SK-N-SH treated with all-trans-retinoic acid at 6 μM for 48 hours (cell line): ENCODE data around the gene GPR183.

Source experiments
- ATAC-seq: fragments of 200-7000 bp; cut with Tn5 transposase; 3 replicates; pipeline ENCODE4 v1.9.1; 2020; ENCODE audit warnings: mild to moderate bottlenecking, moderate library complexity
- ARNTL ChIP-seq: fragments of 450-650 bp; formaldehyde crosslinking; IDR thresholded peaks from 2 replicates; pipeline ENCODE4 v1.5.0; 2020; ENCODE audit warnings: low read depth, mild to moderate bottlenecking, moderate library complexity, borderline replicate concordance
- BACH2 ChIP-seq: fragments of 250-450 bp; sonication (Bioruptor Pico); IDR thresholded peaks from 2 replicates; pipeline ENCODE4 v1.9.0; 2021; ENCODE audit warnings: mild to moderate bottlenecking, borderline replicate concordance
- CSDC2 ChIP-seq: fragments of 250-450 bp; sonication (Bioruptor Pico); IDR thresholded peaks from 2 replicates; pipeline ENCODE4 v1.5.0; 2020; ENCODE audit warnings: mild to moderate bottlenecking, moderate library complexity
- CSRNP3 ChIP-seq: fragments of 250-450 bp; sonication (Bioruptor Pico); IDR thresholded peaks from 2 replicates; pipeline ENCODE4 v1.5.1; 2021; ENCODE audit warnings: mild to moderate bottlenecking, moderate library complexity
- GLIS3 ChIP-seq: fragments of 250-450 bp; sonication (Bioruptor Pico); IDR thresholded peaks from 2 replicates; pipeline ENCODE4 v1.5.0; 2020; ENCODE audit warnings: mild to moderate bottlenecking, moderate library complexity
- OSR1 ChIP-seq: fragments of 250-450 bp; sonication (Bioruptor Pico); IDR thresholded peaks from 2 replicates; pipeline ENCODE4 v1.8.0; 2022; ENCODE audit warnings: moderate library complexity, mild to moderate bottlenecking, inconsistent platforms
- PATZ1 ChIP-seq: fragments of 250-450 bp; sonication (Bioruptor Pico); IDR thresholded peaks from 2 replicates; pipeline ENCODE4 v1.8.0; 2020; ENCODE audit warnings: mild to moderate bottlenecking, moderate library complexity, borderline replicate concordance
- POU6F1 ChIP-seq: fragments of 250-450 bp; sonication (Bioruptor Pico); IDR thresholded peaks from 2 replicates; pipeline ENCODE4 v1.8.0; 2021; ENCODE audit warnings: low read depth, mild to moderate bottlenecking, moderate library complexity, borderline replicate concordance
- RARB ChIP-seq: fragments of 250-450 bp; sonication (Bioruptor Pico); IDR thresholded peaks from 2 replicates; pipeline ENCODE4 v1.8.0; 2021; ENCODE audit warnings: mild to moderate bottlenecking, moderate library complexity
- SNAI2 ChIP-seq: fragments of 250-450 bp; sonication (Bioruptor Pico); IDR thresholded peaks from 2 replicates; pipeline ENCODE4 v1.5.0; 2020; ENCODE audit warnings: mild to moderate bottlenecking, moderate library complexity
- TCF4 ChIP-seq: fragments of 250-450 bp; sonication (Bioruptor Pico); IDR thresholded peaks from 2 replicates; pipeline ENCODE4 v1.8.0; 2021; ENCODE audit warnings: mild to moderate bottlenecking, moderate library complexity, borderline replicate concordance
- TOX ChIP-seq: fragments of 250-450 bp; sonication (Bioruptor Pico); IDR thresholded peaks from 2 replicates; pipeline ENCODE4 v1.8.0; 2021; ENCODE audit warnings: mild to moderate bottlenecking, moderate library complexity, borderline replicate concordance
- ZC3H10 ChIP-seq: fragments of 250-450 bp; sonication (Bioruptor Pico); IDR thresholded peaks from 2 replicates; pipeline ENCODE4 v1.5.1; 2021; ENCODE audit warnings: mild to moderate bottlenecking, moderate library complexity
- ZFP30 ChIP-seq: fragments of 450-650 bp; formaldehyde crosslinking; IDR thresholded peaks from 2 replicates; pipeline ENCODE4 v1.5.0; 2022; ENCODE audit warnings: mild to moderate bottlenecking, moderate library complexity
- TF ChIP-seq, protein P1 (sequence below): fragments of 250-450 bp; sonication (Bioruptor Pico); IDR thresholded peaks from 2 replicates; pipeline ENCODE4 v1.5.1; 2020; ENCODE audit warnings: low read depth, mild to moderate bottlenecking, moderate library complexity
- TF ChIP-seq, protein P2 (sequence below): fragments of 250-450 bp; sonication (Bioruptor Pico); IDR thresholded peaks from 2 replicates; pipeline ENCODE4 v1.5.0; 2020; ENCODE audit warnings: mild to moderate bottlenecking, moderate library complexity

The GPR183 gene

DNA sequence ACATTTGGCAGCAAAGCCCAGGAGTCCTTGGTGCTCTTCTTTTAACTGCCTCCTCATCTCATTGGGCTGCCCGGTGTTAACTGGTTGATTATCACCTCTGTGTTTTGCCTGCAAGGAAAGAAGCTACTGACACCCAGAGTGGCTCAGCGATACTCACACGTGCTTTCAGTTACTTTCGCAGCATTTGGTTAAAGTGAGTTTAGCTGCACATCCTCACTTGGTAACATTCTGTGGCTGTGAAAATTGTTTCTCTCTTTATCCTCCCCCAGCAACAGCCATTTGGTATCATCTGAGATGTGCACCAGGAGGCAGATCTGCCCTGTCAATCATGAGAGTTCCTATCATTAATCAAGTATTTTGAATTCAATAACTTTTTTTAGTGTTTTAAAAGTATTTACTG lies 44.6 kb upstream of the GPR183 start:
- TF ChIP-seq TCF4 (CRISPR knock-in tag) (no peak), ZC3H10 (no peak), POU6F1 (CRISPR knock-in tag) (no peak), TOX (CRISPR knock-in tag) (no peak), GLIS3 (CRISPR knock-in tag) (no peak), ZFP30 (CRISPR knock-in tag) (no peak), BACH2 (CRISPR knock-in tag) (no peak), OSR1 (CRISPR knock-in tag) (no peak), RARB (no peak), SNAI2 (CRISPR knock-in tag) (no peak)
- TF ChIP-seq, protein P1, sequence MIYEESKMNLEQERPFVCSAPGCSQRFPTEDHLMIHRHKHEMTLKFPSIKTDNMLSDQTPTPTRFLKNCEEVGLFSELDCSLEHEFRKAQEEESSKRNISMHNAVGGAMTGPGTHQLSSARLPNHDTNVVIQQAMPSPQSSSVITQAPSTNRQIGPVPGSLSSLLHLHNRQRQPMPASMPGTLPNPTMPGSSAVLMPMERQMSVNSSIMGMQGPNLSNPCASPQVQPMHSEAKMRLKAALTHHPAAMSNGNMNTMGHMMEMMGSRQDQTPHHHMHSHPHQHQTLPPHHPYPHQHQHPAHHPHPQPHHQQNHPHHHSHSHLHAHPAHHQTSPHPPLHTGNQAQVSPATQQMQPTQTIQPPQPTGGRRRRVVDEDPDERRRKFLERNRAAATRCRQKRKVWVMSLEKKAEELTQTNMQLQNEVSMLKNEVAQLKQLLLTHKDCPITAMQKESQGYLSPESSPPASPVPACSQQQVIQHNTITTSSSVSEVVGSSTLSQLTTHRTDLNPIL (CRISPR knock-in tag) = no peak
- ATAC-seq = no peak

DNA sequence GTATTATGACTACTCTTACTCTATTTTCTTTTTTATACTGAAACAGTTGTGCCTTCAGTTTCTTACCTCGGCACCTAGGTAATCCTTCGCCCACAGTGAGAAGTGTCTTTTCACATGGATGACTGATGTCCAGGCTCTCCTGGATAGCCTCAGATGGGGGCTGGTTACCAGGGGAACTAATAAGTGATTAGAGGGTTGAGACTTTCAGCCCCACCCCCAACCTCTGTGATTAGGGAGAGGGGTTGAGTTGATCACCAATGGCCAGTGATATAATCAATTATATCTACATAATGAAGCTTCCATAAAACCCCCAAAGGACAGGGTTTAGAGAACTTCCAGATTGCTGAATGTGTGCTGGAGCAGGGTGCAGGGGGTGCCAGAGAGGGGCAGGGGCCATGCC lies 43.0 kb upstream of the GPR183 start:
- TF ChIP-seq TCF4 (CRISPR knock-in tag) = no peak
- no peak for TF ChIP-seq PATZ1 (CRISPR knock-in tag)
- TF ChIP-seq GLIS3 (CRISPR knock-in tag) = no peak
- no peak for TF ChIP-seq ARNTL (CRISPR knock-in tag)
- TF ChIP-seq, protein P2, sequence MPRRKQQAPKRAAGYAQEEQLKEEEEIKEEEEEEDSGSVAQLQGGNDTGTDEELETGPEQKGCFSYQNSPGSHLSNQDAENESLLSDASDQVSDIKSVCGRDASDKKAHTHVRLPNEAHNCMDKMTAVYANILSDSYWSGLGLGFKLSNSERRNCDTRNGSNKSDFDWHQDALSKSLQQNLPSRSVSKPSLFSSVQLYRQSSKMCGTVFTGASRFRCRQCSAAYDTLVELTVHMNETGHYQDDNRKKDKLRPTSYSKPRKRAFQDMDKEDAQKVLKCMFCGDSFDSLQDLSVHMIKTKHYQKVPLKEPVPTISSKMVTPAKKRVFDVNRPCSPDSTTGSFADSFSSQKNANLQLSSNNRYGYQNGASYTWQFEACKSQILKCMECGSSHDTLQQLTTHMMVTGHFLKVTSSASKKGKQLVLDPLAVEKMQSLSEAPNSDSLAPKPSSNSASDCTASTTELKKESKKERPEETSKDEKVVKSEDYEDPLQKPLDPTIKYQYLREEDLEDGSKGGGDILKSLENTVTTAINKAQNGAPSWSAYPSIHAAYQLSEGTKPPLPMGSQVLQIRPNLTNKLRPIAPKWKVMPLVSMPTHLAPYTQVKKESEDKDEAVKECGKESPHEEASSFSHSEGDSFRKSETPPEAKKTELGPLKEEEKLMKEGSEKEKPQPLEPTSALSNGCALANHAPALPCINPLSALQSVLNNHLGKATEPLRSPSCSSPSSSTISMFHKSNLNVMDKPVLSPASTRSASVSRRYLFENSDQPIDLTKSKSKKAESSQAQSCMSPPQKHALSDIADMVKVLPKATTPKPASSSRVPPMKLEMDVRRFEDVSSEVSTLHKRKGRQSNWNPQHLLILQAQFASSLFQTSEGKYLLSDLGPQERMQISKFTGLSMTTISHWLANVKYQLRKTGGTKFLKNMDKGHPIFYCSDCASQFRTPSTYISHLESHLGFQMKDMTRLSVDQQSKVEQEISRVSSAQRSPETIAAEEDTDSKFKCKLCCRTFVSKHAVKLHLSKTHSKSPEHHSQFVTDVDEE (CRISPR knock-in tag) = no peak
- TF ChIP-seq CSRNP3 (CRISPR knock-in tag) = no peak
- TF ChIP-seq, all 23 proteins: peak for 0
- no peak for ATAC-seq

GRCh38 chr13:99347911-99348451 lies 40.8 kb upstream of the GPR183 start:
- no peak for ATAC-seq
- TF ChIP-seq, protein P2 (CRISPR knock-in tag) = no peak
- TF ChIP-seq PATZ1 (CRISPR knock-in tag) = no peak
- TF ChIP-seq ARNTL (CRISPR knock-in tag) = no peak
- no peak for TF ChIP-seq ZC3H10
- TF ChIP-seq GLIS3 (CRISPR knock-in tag) = no peak
- TF ChIP-seq, protein P1 (CRISPR knock-in tag) = no peak
- no peak for TF ChIP-seq TOX (CRISPR knock-in tag)
- no peak for TF ChIP-seq TCF4 (CRISPR knock-in tag)
- no peak for TF ChIP-seq CSDC2
- no peak for TF ChIP-seq POU6F1 (CRISPR knock-in tag)
